ENCODE results near the gene VTN. TPM values are rescaled to one million over a fixed set of nuclear protein-coding genes. Genes with fewer than 3 reads are reported as not detected.

VTN gene
- total RNA-seq, 6 donors from 2014 or later = 0.67 to 6.4 (median 2.3) TPM; not detected in 1

DNA sequence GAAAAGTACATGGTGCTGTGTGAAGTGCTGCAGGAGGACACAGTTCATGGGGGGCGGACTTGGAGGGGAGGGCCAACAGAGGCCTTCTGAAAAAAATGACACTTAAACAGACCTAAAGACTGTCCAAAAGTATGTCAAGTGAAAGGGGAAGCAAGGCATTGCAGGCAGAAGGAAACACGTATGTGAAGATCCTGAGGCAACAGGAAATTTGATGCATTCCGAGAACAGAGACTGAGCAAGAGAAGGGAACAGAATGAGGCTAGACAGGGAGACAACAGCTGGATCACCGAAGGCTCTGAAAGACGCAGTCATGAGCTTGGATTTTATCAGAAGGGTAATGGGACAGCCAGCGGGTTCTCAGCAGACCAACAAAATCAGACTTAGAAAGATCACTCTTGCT is 35.9 kb downstream of the VTN start:
- peak overlapping the region in 3 of 4 donors; percentile 86 to 95 (median 87) for H3K4me3 ChIP-seq
- peak overlapping the region; percentile 94 to 97 (median 96) for H3K27ac ChIP-seq
- no peaks in the 10 kb centered on the region for H3K27me3 ChIP-seq
- H3K9me3 ChIP-seq = no peaks in the 10 kb centered on the region
- H3K4me1 ChIP-seq = peaks cover 36 to 53% (median 37%) of the 10 kb centered on the region in 4 donors
- DNase-seq (no peak), ATAC-seq (ENCODE audit: low FRiP score in 2 of 2) (no peak)
- TF ChIP-seq EP300 (IDR thresholded peaks at IDR 0.05) (no peak), POLR2A (IDR thresholded peaks at IDR 0.05) (no peak), POLR2AphosphoS5 (IDR thresholded peaks at IDR 0.05) (no peak)
- TF ChIP-seq, protein P1, sequence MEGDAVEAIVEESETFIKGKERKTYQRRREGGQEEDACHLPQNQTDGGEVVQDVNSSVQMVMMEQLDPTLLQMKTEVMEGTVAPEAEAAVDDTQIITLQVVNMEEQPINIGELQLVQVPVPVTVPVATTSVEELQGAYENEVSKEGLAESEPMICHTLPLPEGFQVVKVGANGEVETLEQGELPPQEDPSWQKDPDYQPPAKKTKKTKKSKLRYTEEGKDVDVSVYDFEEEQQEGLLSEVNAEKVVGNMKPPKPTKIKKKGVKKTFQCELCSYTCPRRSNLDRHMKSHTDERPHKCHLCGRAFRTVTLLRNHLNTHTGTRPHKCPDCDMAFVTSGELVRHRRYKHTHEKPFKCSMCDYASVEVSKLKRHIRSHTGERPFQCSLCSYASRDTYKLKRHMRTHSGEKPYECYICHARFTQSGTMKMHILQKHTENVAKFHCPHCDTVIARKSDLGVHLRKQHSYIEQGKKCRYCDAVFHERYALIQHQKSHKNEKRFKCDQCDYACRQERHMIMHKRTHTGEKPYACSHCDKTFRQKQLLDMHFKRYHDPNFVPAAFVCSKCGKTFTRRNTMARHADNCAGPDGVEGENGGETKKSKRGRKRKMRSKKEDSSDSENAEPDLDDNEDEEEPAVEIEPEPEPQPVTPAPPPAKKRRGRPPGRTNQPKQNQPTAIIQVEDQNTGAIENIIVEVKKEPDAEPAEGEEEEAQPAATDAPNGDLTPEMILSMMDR (IDR thresholded peaks at IDR 0.05) = no peak
- WGBS, 2 donors = 47 to 48% methylated on average over 6 of the region's 6 CpGs
- peaks cover 3 to 31% (median 21%) of the 10 kb centered on the region in 4 donors for H3K36me3 ChIP-seq

DNA sequence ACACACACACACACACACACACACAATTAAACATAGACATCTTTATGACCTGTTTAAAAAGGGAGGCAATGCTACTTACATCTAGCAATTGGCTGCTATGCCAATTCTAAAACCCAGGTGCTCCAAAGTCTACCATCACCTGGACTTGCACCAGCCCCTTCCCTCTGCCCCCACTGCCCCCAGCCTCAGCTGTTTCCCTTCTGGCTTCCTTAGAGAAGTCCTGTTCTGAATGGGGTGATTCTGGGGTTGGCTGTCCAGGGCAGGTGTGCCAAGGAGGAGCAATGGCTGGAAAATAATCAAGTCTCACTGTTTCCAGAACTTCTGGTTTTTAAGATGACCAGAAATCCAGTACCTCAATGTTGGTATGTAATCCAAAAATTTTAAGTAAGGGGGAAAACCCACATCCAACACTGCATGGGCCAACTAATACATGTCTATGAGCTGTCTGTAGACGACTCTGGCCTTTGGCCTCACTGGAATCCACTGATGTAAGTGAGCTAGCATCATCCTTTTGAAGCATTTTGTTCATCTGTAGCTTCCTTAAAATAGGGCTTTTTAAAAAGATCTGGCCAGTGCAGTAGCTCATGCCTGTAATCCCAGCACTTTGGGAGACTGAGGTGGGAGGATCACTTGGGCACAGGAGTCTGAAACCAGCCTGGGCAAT is 36.9 kb downstream of the VTN start:
- Histone ChIP-seq H3K4me3 (no peak overlapping the region), H3K27ac (peak overlapping the region in 1 of 4 donors; percentile 94), H3K4me1 (peaks cover 33 to 45% (median 35%) of the 10 kb centered on the region in 4 donors), H3K36me3 (peaks cover 11 to 40% (median 28%) of the 10 kb centered on the region in 4 donors), H3K9me3 (no peaks in the 10 kb centered on the region), H3K27me3 (no peaks in the 10 kb centered on the region)
- 54 to 90% methylated on average over 1 of the region's 1 CpG for WGBS, 2 donors
- DNase-seq (no peak), ATAC-seq (ENCODE audit: low FRiP score in 2 of 2) (no peak)
- TF ChIP-seq, protein P1 (IDR thresholded peaks at IDR 0.05) = no peak
- TF ChIP-seq POLR2A (IDR thresholded peaks at IDR 0.05) (no peak), POLR2AphosphoS5 (IDR thresholded peaks at IDR 0.05) (no peak), EP300 (IDR thresholded peaks at IDR 0.05) (no peak)

DNA sequence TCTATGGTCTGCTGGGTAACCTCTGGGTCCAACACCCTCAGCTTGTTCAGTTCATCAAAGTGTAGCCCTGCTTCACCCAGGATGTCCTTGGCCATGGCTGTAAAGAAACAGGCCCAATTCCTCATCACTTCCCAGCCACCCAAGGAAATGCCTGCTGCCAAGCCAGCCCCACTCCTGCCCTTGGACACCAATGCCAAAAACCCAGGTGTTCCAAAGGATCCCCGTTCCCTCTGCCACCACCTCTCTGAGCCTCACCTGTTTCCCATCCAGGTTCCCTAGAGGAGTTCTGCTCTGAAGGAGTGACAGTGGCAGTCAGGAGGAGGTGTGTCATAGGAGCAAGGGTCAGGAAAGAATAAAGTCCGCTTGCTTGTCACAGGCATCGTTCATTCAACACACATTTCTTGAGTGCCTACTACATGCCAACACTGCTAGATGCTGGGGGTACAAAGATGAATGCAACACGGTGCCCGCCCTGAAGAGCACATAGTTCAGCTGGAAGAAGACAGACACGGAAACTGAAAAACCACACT is 38.2 kb downstream of the VTN start:
- H3K9me3 ChIP-seq = no peaks in the 10 kb centered on the region
- H3K4me3 ChIP-seq = no peak overlapping the region
- ATAC-seq (ENCODE audit: low FRiP score in 2 of 2) (no peak), DNase-seq (no peak)
- H3K27ac ChIP-seq = no peak overlapping the region
- no peaks in the 10 kb centered on the region for H3K27me3 ChIP-seq
- WGBS, 2 donors = 88 to 95% methylated on average over 6 of the region's 6 CpGs
- H3K36me3 ChIP-seq = peaks cover 12 to 50% (median 34%) of the 10 kb centered on the region in 4 donors
- TF ChIP-seq EP300 (IDR thresholded peaks at IDR 0.05) = no peak
- no peak for TF ChIP-seq POLR2AphosphoS5 (IDR thresholded peaks at IDR 0.05)
- TF ChIP-seq, protein P1 (IDR thresholded peaks at IDR 0.05) = no peak
- TF ChIP-seq POLR2A (IDR thresholded peaks at IDR 0.05) = no peak
- peaks cover 21 to 33% (median 24%) of the 10 kb centered on the region in 4 donors for H3K4me1 ChIP-seq

DNA sequence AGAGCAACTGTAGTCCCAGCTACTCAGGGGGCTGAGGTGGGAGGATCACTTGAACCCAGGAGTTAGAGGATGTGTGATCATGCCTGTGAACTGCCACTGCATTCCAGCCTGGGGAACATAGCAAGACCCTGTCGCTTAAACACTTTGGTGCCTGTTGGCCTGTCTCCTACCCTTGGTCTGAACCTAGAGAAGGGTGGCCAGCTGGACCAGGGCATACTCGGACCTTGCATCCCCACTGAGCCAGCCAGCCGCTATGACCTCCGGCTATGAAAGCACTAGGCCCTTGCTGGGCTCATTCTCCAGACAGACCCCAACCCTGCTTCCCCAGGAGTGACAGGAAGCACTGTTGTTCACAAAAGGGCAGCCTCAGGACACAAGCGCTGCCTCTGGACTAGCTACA is 39.4 kb downstream of the VTN start:
- Histone ChIP-seq H3K4me1 (peaks cover 12 to 21% (median 18%) of the 10 kb centered on the region in 4 donors), H3K36me3 (peaks cover 12 to 55% (median 37%) of the 10 kb centered on the region in 4 donors), H3K4me3 (no peak overlapping the region), H3K9me3 (no peaks in the 10 kb centered on the region), H3K27me3 (no peaks in the 10 kb centered on the region), H3K27ac (no peak overlapping the region)
- WGBS, 2 donors = 93 to 97% methylated on average over 2 to 5 of the region's 5 CpGs
- TF ChIP-seq POLR2AphosphoS5 (IDR thresholded peaks at IDR 0.05) (no peak), POLR2A (IDR thresholded peaks at IDR 0.05) (no peak), EP300 (IDR thresholded peaks at IDR 0.05) (no peak)
- TF ChIP-seq, protein P1 (IDR thresholded peaks at IDR 0.05) = no peak
- ATAC-seq (ENCODE audit: low FRiP score in 2 of 2) = no peak
- DNase-seq = no peak

Data from upper lobe of left lung (tissue), 6 donors.